H1 (cell line): ENCODE measurements around the gene ZFYVE27. TPM values are rescaled to one million over a fixed set of nuclear protein-coding genes. Genes with fewer than 3 reads are reported as not detected.

Experiments used
- CTCF ChIA-PET: fragments of 300-600 bp; sonication (Branson Sonifier 250); formaldehyde crosslinking; loops from one replicate; lab custom pipeline; 2021; ENCODE audit not compliant: partially characterized antibody; lab: Charles Lee
- POLR2A ChIA-PET: fragments of 300-600 bp; sonication (Branson Sonifier 250); formaldehyde crosslinking; loops from one replicate; lab custom pipeline; 2021; ENCODE audit warnings: inconsistent platforms; ENCODE audit not compliant: partially characterized antibody; lab: Charles Lee
- DNase-seq, 2 experiments: peaks; one replicate each; pipeline versions ENCODE4 v3.0.0 to v3.0.0-alpha.2; 2010 to 2022; ENCODE audit warnings: low spot score in 2 of 2, low read depth in 1 of 2, mixed read lengths in 1 of 2
- FAIRE-seq: peaks from 2 replicates; lab custom pipeline; 2011; peaks lifted over from hg19 to GRCh38; lab: Jason Lieb, UNC
- H2AFZ ChIP-seq: 2 replicates; pipeline ENCODE4 v1.8.1; 2012; ENCODE audit warnings: low read length, inconsistent platforms
- H2AK5ac ChIP-seq: 2 replicates; pipeline ENCODE4 v1.6.1; 2013; ENCODE audit warnings: low read depth, low read length
- H2BK120ac ChIP-seq: replicated peaks from 2 replicates; pipeline ENCODE3; 2013; ENCODE audit warnings: low read depth, low read length, inconsistent platforms
- H2BK12ac ChIP-seq: 2 replicates; pipeline ENCODE4 v1.6.1; 2013; ENCODE audit warnings: low read depth, low read length
- H2BK15ac ChIP-seq: 2 replicates; pipeline ENCODE4 v1.6.1; 2013; ENCODE audit warnings: low read length
- H2BK20ac ChIP-seq: 2 replicates; pipeline ENCODE4 v1.6.1; 2013; ENCODE audit warnings: low read length
- H2BK5ac ChIP-seq: 2 replicates; pipeline ENCODE4 v1.6.1; 2013; ENCODE audit warnings: low read depth, low read length
- H3K14ac ChIP-seq: 2 replicates; pipeline ENCODE4 v1.6.1; 2013; ENCODE audit warnings: inconsistent platforms; ENCODE audit not compliant: insufficient read length
- H3K18ac ChIP-seq: 2 replicates; pipeline ENCODE4 v1.6.1; 2013; ENCODE audit warnings: low read length; ENCODE audit errors: extremely low read depth
- H3K23ac ChIP-seq: 2 replicates; pipeline ENCODE4 v1.6.1; 2013; ENCODE audit warnings: inconsistent platforms; ENCODE audit not compliant: insufficient read length
- H3K23me2 ChIP-seq: 2 replicates; pipeline ENCODE4 v1.6.1; 2013; ENCODE audit warnings: low read depth, low read length
- H3K27ac ChIP-seq: 2 replicates; pipeline ENCODE4 v1.6.1; 2011; ENCODE audit warnings: low read depth, low read length, inconsistent platforms
- H3K27me3 ChIP-seq, 4 experiments: replicated peaks in 1 of 4; 1 replicate in 1 of 4; 2 replicates in 3 of 4; pipeline versions ENCODE4 v1.6.1 to v1.8.1; 2011 to 2013; ENCODE audit warnings: low read length in 3 of 4, mild to moderate bottlenecking in 3 of 4, inconsistent platforms in 2 of 4, mixed read lengths in 2 of 4, moderate library complexity in 1 of 4; ENCODE audit not compliant: control insufficient read depth in 3 of 4, insufficient read depth in 3 of 4; ENCODE audit errors: extremely low read depth in 1 of 4
- H3K36me3 ChIP-seq, 4 experiments: 2 replicates each; pipeline versions ENCODE4 v1.6.1 to v1.8.1; 2011 to 2013; ENCODE audit warnings: mild to moderate bottlenecking in 4 of 4, low read length in 3 of 4, moderate library complexity in 2 of 4, control low read depth in 1 of 4, inconsistent platforms in 1 of 4; ENCODE audit not compliant: insufficient read depth in 4 of 4, control insufficient read depth in 2 of 4
- H3K4ac ChIP-seq: replicated peaks from 2 replicates; pipeline ENCODE3; 2013; ENCODE audit warnings: low read length, low read depth, mixed read lengths, inconsistent platforms; ENCODE audit not compliant: insufficient read length
- H3K4me1 ChIP-seq, 4 experiments: replicated peaks in 1 of 4; 1 replicate in 1 of 4; 2 replicates in 3 of 4; pipeline versions ENCODE4 v1.6.1 to v1.8.1; 2011 to 2013; ENCODE audit warnings: low read length in 3 of 4, inconsistent platforms in 2 of 4, mixed read lengths in 1 of 4; ENCODE audit not compliant: insufficient read depth in 4 of 4, control insufficient read depth in 3 of 4
- H3K4me2 ChIP-seq, 2 experiments: 2 replicates each; pipeline versions ENCODE4 v1.6.1 to v1.8.1; 2011 to 2013; ENCODE audit warnings: low read depth in 2 of 2, low read length in 2 of 2, control low read depth in 1 of 2, inconsistent platforms in 1 of 2, mild to moderate bottlenecking in 1 of 2; ENCODE audit not compliant: insufficient read depth in 1 of 2
- H3K4me3 ChIP-seq, 4 experiments: fragments of 200-600, 300-600 bp in 1 of 4; sonication (generic), shearing (Covaris generic), sonication (Bioruptor Twin) in 1 of 4; 2 replicates each; pipeline versions ENCODE4 v1.5.1 to v1.8.1; 2011 to 2016; ENCODE audit warnings: low read length in 4 of 4, low read depth in 3 of 4, control low read depth in 2 of 4, inconsistent platforms in 2 of 4, mild to moderate bottlenecking in 2 of 4, mixed read lengths in 1 of 4, moderate library complexity in 1 of 4; ENCODE audit not compliant: insufficient read depth in 2 of 4; ENCODE audit errors: extremely low read depth in 1 of 4
- H3K56ac ChIP-seq: replicated peaks from 2 replicates; pipeline ENCODE3; 2013; ENCODE audit warnings: low read depth, mild to moderate bottlenecking, mixed read lengths, low read length, inconsistent platforms; ENCODE audit not compliant: insufficient read length
- H3K79me1 ChIP-seq: 2 replicates; pipeline ENCODE4 v1.6.1; 2013; ENCODE audit warnings: low read depth, low read length, control low read depth
- H3K79me2 ChIP-seq, 2 experiments: 2 replicates each; pipeline versions ENCODE4 v1.6.1 to v1.8.1; 2012 to 2013; ENCODE audit warnings: low read length in 2 of 2, mild to moderate bottlenecking in 2 of 2, inconsistent platforms in 1 of 2; ENCODE audit not compliant: insufficient read depth in 2 of 2, control insufficient read depth in 1 of 2
- H3K9ac ChIP-seq, 4 experiments: replicated peaks in 1 of 4; 1 replicate in 1 of 4; 2 replicates in 3 of 4; pipeline versions ENCODE4 v1.6.1 to v1.8.1; 2011 to 2013; ENCODE audit warnings: low read depth in 3 of 4, low read length in 3 of 4, control low read depth in 2 of 4, mild to moderate bottlenecking in 2 of 4, moderate library complexity in 2 of 4, inconsistent platforms in 1 of 4; ENCODE audit errors: extremely low read depth in 1 of 4
- H3K9me3 ChIP-seq, 2 experiments: 2 replicates each; pipeline versions ENCODE4 v1.6.1 to v1.8.1; 2012 to 2013; ENCODE audit warnings: mild to moderate bottlenecking in 2 of 2, moderate library complexity in 2 of 2, control low read depth in 1 of 2, inconsistent platforms in 1 of 2, low read depth in 1 of 2, low read length in 1 of 2, mixed read lengths in 1 of 2; ENCODE audit not compliant: insufficient read depth in 2 of 2
- H4K20me1 ChIP-seq, 2 experiments: replicated peaks in 1 of 2; 2 replicates each; pipeline versions ENCODE3 to v1.8.1; 2011 to 2013; ENCODE audit warnings: inconsistent platforms in 2 of 2, low read length in 2 of 2, mild to moderate bottlenecking in 1 of 2; ENCODE audit not compliant: insufficient read depth in 2 of 2, control insufficient read depth in 1 of 2
- H4K5ac ChIP-seq: 2 replicates; pipeline ENCODE4 v1.6.1; 2013; ENCODE audit warnings: low read length, low read depth, mixed read lengths, inconsistent platforms; ENCODE audit not compliant: insufficient read length
- H4K8ac ChIP-seq: 2 replicates; pipeline ENCODE4 v1.8.0; 2013; ENCODE audit warnings: mild to moderate bottlenecking, moderate library complexity, low read length, inconsistent platforms; ENCODE audit not compliant: insufficient read depth; ENCODE audit errors: extremely low read depth
- H4K91ac ChIP-seq: replicated peaks from 2 replicates; pipeline ENCODE3; 2013; ENCODE audit warnings: low read length, mixed read lengths, inconsistent platforms; ENCODE audit not compliant: insufficient read length
- BCL11A ChIP-seq, 2 experiments: IDR thresholded peaks; one replicate each; pipeline ENCODE4 v1.6.1; 2011; ENCODE audit warnings: low read depth in 2 of 2, low read length in 2 of 2, mild to moderate bottlenecking in 2 of 2
- BRCA1 ChIP-seq: IDR thresholded peaks from 2 replicates; pipeline ENCODE4 v1.6.1; 2012; ENCODE audit warnings: low read depth, low read length, improper control_type of control experiment
- CBX5 ChIP-seq: fragments of 300-800, 300-1000 bp; sonication (generic); IDR thresholded peaks from 2 replicates; pipeline ENCODE4 v1.7.1; 2016; ENCODE audit warnings: antibody characterized with exemption, low read length, low read depth
- CREB1 ChIP-seq: IDR thresholded peaks from 2 replicates; pipeline ENCODE4 v1.6.1; 2012; ENCODE audit warnings: inconsistent platforms
- RFX5 ChIP-seq: IDR thresholded peaks from 2 replicates; pipeline ENCODE4 v1.6.1; 2011; ENCODE audit warnings: low read depth, low read length, improper control_type of control experiment, borderline replicate concordance
- WGBS, 2 experiments: shearing (Covaris generic) in 1 of 2; methylation state at CpG; one replicate each; pipeline versions ENCODE4 v1.1.6 to v1.1.7; 2013 to 2015; ENCODE audit warnings: low lambda C conversion rate in 2 of 2, mixed read lengths in 2 of 2, inconsistent platforms in 1 of 2, low coverage in 1 of 2, missing lambda C conversion rate in 1 of 2; ENCODE audit not compliant: insufficient replicate concordance in 2 of 2, insufficient coverage in 1 of 2, insufficient read length in 1 of 2; ENCODE audit errors: extremely low coverage in 1 of 2, missing lambda C conversion rate in 1 of 2; 5-methylcytosine and 5-hydroxymethylcytosine counted together
- polyA plus RNA-seq, 7 experiments: library from polyadenylated mRNA; depleted of rRNA in 3 of 7; stranded (reverse) in 5 of 7; unstranded in 2 of 7; fragments of >200 nt in 5 of 7; fragments of 200-250 nt in 2 of 7; gene quantifications; 1 replicate in 5 of 7; 2 replicates in 1 of 7; 4 replicates in 1 of 7; pipeline versions ENCODE4 v1.2.1 to v1.2.3, GENCODE V29; 2011 to 2013; ENCODE audit warnings: missing spikeins in 2 of 7, mixed read lengths in 2 of 7
- total RNA-seq: library from RNA; stranded (reverse); fragmentation: NEBNext Ultra II Directional; extraction: Animal tissue kit (Norgen Biotek cat#: 25700); gene quantifications from 2 replicates; pipeline ENCODE4 v1.2.1, GENCODE V29; 2021

ZFYVE27 gene
- total and polyA plus RNA-seq, 2 of the 8 experiments (the other 6 are each of a cell fraction or from before 2014, with no cell fraction given): 16.6 to 19.8 TPM

DNA sequence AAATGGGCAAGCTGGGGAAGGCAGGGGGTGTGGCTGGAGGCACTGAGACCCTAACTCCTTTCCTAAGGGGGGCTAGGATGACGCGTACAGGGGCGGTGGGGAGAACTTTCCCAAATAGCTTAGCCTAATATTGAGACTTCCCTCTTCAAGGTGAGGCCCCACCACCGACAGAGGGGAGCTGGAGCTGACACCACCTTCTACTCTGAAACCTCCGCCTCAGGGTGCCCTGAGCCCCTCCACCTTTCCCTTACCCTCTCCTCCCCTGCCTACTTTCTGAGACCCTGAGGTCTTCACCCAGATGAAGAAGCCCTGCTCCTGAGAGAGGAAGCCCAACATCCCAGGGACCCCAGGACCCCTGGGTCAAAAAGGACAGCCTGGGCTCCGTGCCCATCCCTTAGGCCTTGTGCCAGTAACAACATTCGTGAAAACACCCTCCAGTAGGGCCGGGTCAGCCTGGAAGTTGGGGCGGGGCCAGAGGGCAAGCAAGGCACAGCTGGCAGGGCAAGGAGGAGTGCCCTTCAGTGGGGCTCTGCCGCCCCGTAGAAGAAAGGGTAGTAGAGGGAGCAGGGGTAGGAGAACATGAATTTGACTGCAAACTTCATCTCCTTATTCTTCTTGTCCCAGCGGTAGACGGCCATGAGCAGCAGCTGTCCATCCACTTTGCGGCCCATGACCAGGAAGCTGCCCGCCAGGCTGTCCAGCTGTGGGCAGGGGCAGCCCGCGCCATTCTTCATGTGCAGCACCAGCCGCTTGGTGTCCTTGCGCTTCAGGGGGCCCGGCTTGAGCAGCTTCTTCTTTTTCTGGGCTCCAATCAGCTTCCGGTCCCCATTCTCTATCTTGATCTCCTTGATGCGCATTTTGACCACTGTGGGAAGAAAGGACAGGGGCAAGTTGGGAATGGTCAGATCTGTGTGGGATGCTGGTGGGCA, 30.3 kb downstream of the ZFYVE27 start:
- Histone ChIP-seq H2BK12ac (no peak overlapping the region), H4K91ac (no peak overlapping the region), H3K23ac (no peak overlapping the region), H3K79me2 (no peaks in the 10 kb centered on the region), H4K20me1 (no peaks in the 10 kb centered on the region), H4K5ac (no peak overlapping the region), H3K27ac (no peak overlapping the region), H3K4me3 (no peak overlapping the region), H2AFZ (no peak overlapping the region), H2BK15ac (no peak overlapping the region), H3K18ac (no peak overlapping the region), H3K36me3 (no peaks in the 10 kb centered on the region; a peak in 1 of 8 replicates), H3K79me1 (no peaks in the 10 kb centered on the region), H3K14ac (no peak overlapping the region), H3K9me3 (no peaks in the 10 kb centered on the region), H2BK120ac (no peak overlapping the region), H3K4ac (no peak overlapping the region), H3K4me2 (no peak overlapping the region), H3K9ac (no peak overlapping the region)
- FAIRE-seq: no peak
- 92% methylated on average over 22 of the region's 22 CpGs; no CpG with 5 or more reads in 1 of the 2 experiments for WGBS, 2 experiments
- no peak for DNase-seq
- POLR2A ChIA-PET: interaction anchor here (0.7 to 1.9 kb wide), 4 partner anchors 11 to 22 kb away, joined by 3 to 6 read pairs (median 4); no protein-coding TSS in a partner anchor
- TF ChIP-seq BRCA1 (no peak), CBX5 (no peak), CREB1 (no peak), BCL11A (IDR thresholded peaks at IDR 0.05; ENCODE audit: low read depth in 2 of 2, low read length in 2 of 2) (no peak), RFX5 (no peak)
- TF ChIP-seq, all 59 proteins: peak for 0
- Histone ChIP-seq H2AK5ac (no peak overlapping the region), H3K56ac (no peak overlapping the region), H2BK5ac (no peak overlapping the region), H3K23me2 (peaks cover 15% of the 10 kb centered on the region; the same call in 1 of the 2 replicates), H4K8ac (no peak overlapping the region), H2BK20ac (no peak overlapping the region), H3K27me3 (peaks cover 14 to 37% (median 29%) of the 10 kb centered on the region in 4 experiments), H3K4me1 (peaks cover 0 to 16% (median 11%) of the 10 kb centered on the region in 4 experiments; a peak in 6 of 7 replicates)
- CTCF ChIA-PET: interaction anchor here (0.6 to 1.9 kb wide), 10 partner anchors 8 to 137 kb away, joined by 3 to 10 read pairs (median 4); no protein-coding TSS in a partner anchor
